NCI-H1105 (cell line): ENCODE measurements around the gene FNIP2.
"Not testable (repeated sequence)": the region's sequence is repeated elsewhere in the genome, so short reads cannot be mapped to it uniquely, and the experiment has no call there.

ENCODE experiments used
- DNase-seq: peaks from one replicate; lab custom pipeline; 2025; lab: John Stamatoyannopoulos, UW

Gene FNIP2

GRCh38 chr4:158793021-158793420 is 24.2 kb downstream of the FNIP2 start:
- no peak for DNase-seq

GRCh38 chr4:158793430-158793829 is 24.6 kb downstream of the FNIP2 start:
- DNase-seq = not testable (repeated sequence)

DNA sequence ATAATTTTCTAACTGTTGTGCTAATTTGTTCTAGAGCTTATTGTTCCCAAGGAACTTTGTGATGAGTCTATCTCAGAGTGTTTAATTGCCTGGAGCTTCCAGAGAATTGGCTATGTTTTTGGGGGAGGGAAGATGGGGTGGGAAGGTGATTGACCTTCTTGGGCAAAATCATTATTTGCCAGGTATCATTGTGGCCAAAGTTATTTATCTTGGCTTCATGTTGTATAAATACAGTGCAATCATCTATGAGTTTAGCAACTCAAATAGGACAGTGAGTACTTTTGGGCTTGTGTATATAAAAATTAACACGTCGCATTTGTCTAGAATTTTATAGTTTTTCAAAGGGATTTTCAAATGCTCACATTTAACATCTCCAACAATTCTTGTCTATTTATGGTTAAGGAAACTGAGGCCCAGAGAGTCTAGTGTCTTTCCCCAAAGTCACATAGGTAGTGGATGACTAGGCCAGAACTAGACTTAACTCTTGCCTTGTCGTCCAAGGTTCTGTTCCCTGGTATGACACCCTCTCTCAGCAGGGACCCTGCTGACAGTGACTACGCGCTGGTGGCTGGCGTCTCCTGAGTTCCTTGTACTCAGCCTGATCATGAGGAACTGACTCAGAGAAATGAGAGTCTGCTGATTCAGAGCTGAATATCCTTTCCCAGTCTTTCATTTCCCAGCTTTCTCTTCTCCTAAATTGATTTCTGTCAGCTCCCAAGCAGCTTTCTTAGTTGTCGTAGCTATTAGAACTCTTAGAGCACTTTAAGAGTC is 27.7 kb downstream of the FNIP2 start:
- DNase-seq = no peak

DNA sequence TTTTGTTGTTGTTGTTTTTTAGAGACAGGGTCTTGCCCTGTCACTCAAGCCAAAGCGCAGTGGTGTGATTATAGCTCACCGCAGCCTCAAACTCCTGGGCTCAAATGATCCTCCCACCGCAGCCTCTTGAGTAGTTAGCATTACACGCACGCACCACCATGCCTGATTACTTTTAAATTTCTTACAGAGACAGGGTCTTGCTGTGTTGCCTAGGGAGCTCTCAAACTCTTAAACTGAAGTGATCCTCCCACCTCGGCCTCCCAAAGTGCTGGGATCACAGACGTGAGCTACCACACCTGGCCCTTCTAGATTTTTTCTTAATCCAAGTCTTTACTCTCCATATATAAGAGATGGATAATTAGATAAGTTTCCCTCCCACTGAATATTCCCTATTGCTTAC is 29.2 kb downstream of the FNIP2 start:
- no peak for DNase-seq

GRCh38 chr4:158799013-158799770 is 30.4 kb downstream of the FNIP2 start:
- DNase-seq = no peak

DNA sequence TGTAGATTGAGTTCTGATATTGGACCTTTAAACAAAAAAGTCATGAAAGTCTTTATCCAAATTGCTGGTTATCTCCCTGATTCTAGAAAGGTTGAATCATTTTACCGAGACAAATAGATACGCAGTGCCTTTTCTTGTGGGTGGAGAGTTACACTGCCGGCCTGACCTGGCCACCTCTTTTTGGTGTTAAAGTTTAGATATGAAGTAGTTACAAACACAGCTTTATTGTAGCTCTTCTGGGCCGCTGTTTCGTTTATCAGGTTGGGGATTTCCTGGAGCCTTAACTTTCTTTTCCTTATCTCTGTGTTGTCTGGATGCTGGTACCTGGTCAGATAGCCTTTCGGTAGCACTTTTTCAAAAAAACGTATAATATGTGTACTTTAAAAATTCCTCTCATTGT is 31.0 kb downstream of the FNIP2 start:
- no peak for DNase-seq

DNA sequence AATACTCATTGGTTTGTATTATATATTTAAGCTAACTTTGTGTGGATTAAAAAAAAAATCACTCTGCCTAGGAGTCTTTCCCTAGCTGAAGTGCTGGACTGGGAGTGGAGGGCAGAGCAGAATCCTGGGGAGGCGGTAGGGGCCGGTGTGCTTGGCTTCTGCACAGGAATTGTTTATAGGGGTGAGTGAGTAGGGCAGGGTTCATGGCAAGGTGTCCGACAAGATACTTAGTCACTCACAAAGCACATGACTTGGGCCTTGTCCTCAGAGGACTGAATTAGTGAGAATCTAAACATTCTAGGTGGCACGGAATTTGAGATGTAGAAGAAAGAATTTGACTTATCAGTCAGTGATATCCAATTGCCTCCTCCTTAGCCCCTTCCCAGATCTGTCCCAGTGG is 32.2 kb downstream of the FNIP2 start:
- no peak for DNase-seq

DNA sequence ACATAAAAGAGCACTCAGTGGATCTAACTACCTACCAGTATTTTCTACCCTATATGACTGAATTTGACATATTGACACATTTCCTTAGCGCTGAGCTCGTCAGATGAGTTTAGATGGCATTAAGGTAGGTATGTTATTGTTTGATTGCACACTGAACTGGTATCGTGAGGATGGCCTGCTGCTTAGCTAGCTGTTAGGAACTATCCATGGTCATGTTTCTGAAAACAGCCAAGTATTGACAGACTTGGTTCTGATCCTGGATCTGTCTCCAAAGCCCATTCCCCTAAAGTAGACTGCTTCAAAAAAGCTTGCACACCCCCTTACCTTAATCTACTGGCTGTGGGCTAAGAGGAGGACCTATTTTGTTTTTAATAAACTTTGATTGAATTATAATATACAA is 32.9 kb downstream of the FNIP2 start:
- DNase-seq = no peak

DNA sequence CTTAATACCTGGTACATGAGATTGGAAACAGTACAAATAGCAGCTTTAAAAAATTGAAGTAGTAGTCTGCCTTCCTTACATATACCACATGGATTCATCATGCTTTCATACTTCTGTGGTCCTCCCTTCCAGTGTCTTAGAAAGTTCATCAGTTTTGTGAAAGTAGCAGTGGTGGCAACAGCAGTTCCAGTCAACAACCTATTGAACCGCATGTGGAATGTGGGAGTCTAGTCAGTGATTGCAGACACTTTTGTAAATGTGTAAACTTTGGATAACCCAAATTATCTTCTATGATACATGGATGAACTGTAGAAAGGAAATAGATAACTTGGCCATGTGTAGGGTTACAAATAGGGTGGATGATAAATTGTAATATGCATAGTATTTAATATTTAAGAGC is 34.1 kb downstream of the FNIP2 start:
- no peak for DNase-seq

GRCh38 chr4:158805635-158806471 is 37.0 kb downstream of the FNIP2 start:
- DNase-seq = no peak

DNA sequence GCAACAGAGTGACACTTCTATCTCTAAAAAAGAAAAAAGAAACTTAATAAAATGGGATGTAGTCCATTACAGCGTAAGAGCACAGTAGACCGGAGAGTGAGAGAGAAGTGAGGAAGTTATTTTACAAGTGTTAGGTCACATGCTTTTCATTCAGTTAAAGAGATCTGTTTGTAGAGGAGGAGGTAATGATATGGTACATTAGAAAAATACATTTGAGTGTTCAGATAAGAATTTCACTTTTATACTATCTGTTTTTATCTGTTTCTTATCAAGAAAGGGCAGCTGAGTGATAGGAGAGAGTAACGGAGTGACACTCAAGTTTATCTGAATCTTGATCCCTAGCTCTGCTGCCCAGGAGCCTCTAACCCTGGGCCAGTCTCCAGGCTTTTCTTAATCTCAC is 38.9 kb downstream of the FNIP2 start:
- DNase-seq = no peak

- DNase-seq = no peak
Observed at GRCh38 chr4:158808399-158808798, 39.6 kb downstream of the FNIP2 start.

- DNase-seq = not testable (repeated sequence)
Observed at GRCh38 chr4:158809208-158809607, 40.4 kb downstream of the FNIP2 start.

DNA sequence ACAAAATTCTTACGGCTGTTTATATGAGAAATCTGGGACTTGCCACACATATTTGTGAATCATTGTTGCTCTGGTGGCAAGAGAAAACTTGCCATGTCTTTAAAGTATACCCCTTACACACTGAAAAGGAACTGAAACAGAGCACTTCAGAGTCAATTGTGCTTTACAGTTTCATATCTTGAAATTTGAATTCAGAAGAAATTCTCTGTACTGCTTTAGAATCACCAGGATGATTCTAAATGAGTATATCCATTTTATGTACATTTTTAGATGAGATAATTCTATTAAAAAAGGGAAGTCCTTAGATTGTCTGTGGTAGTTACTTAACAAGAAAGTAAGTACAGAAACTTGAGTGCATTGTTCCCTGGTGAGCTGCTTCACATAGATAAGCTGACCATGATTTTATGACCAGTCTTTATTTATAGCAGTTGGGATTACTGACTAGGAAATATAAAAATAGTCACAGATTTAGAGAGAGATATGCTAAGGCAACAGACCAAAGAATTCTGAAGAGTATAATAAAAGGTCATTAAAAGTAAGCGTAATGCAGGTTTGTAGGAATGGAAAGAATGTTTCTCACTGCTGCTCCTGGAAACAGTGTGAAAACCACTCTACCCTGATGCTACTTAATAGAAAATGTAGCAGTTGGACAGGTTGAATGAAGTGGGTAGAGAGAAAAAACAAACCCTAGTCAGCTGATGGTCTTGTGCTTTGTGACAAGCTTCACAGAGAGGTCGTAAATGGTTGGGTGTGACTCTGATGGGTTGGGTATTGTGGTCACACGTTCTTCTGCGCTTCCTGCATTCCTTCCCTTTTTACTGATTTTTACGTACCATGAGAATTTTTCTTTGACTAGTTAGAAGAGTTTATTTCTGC is 41.0 kb downstream of the FNIP2 start:
- no peak for DNase-seq

- no peak for DNase-seq
Observed at GRCh38 chr4:158810487-158811215, 41.8 kb downstream of the FNIP2 start.

GRCh38 chr4:158811216-158811540 is 42.4 kb downstream of the FNIP2 start:
- no peak for DNase-seq

DNA sequence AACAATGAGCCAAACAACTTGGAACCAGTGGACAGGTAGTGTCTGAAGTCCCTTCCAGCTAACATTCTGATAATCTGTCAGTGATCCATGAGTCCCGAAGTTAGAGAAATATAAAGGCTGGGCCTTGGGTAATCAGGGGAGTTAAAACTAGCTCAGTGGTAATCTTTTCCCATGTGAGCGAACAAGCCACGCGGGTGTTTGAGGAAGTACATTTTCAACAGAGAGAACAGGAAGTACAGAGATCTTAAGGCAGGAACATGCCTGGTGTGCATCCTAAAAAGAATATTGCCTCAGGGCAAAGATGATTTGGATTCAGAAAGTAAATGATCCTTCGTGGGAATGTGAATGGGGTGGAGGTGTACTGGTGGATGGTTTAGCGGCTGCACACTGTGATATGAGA is 42.9 kb downstream of the FNIP2 start:
- no peak for DNase-seq

GRCh38 chr4:158812133-158812532 is 43.3 kb downstream of the FNIP2 start:
- DNase-seq = no peak

- no peak for DNase-seq
Observed at GRCh38 chr4:158812543-158812942, 43.7 kb downstream of the FNIP2 start.

GRCh38 chr4:158813113-158813512 is 44.3 kb downstream of the FNIP2 start:
- no peak for DNase-seq

- DNase-seq = no peak
Observed at GRCh38 chr4:158814207-158814606, 45.4 kb downstream of the FNIP2 start.
